Peyer's patch (tissue), 4 donors: ENCODE measurements around the gene CTR9. TPM values are rescaled to one million over a fixed set of nuclear protein-coding genes. Genes with fewer than 3 reads are reported as not detected.

Experiments used
- DNase-seq, 3 donors: peaks; one replicate each; pipeline ENCODE4 v3.0.0-alpha.2; 2017 to 2019
- H3K27ac ChIP-seq, 4 donors: fragments of 200-600 bp; sonication (generic); one replicate each; pipeline ENCODE4 v1.5.1; 2016 to 2019
- H3K27me3 ChIP-seq, 2 donors: fragments of 200-600 bp; sonication (generic); one replicate each; pipeline ENCODE4 v1.5.1; 2019
- H3K36me3 ChIP-seq, 3 donors: fragments of 200-600 bp; sonication (generic); one replicate each; pipeline ENCODE4 v1.5.1; 2016 to 2019
- H3K4me1 ChIP-seq, 4 donors: fragments of 200-600 bp; sonication (generic); one replicate each; pipeline ENCODE4 v1.5.1; 2016 to 2019
- H3K4me3 ChIP-seq, 4 donors: fragments of 200-600 bp; sonication (generic); 1 replicate in 3 of 4; 2 replicates in 1 of 4; pipeline ENCODE4 v1.5.1; 2016 to 2019; ENCODE audit warnings: mild to moderate bottlenecking in 1 of 4
- H3K9me3 ChIP-seq, 4 donors: fragments of 200-600 bp; sonication (generic); one replicate each; pipeline ENCODE4 v1.5.1; 2016 to 2019; ENCODE audit warnings: mild to moderate bottlenecking in 1 of 4
- CTCF ChIP-seq, 6 experiments: fragments of 450-650 bp in 4 of 6; fragments of 200-600 bp in 2 of 6; sonication (generic) in 1 of 6; IDR thresholded peaks; one replicate each; pipeline ENCODE4 v1.5.1; 2017 to 2019; ENCODE audit warnings: antibody characterized with exemption in 6 of 6, mild to moderate bottlenecking in 3 of 6, moderate library complexity in 1 of 6
- POLR2A ChIP-seq, 2 donors: fragments of 450-650 bp; IDR thresholded peaks; one replicate each; pipeline ENCODE4 v1.5.1; 2017; ENCODE audit warnings: antibody characterized with exemption in 2 of 2, mild to moderate bottlenecking in 2 of 2, moderate library complexity in 2 of 2
- total RNA-seq, 4 donors: library from RNA; depleted of rRNA; stranded (reverse); fragments of >200 nt; gene quantifications; one replicate each; pipeline ENCODE4 v1.1.0, GENCODE V29; 2016

Gene CTR9
- 10 to 100 TPM; 15.0 to 31.0 (median 22.4) TPM for total RNA-seq

GRCh38 chr11:10750838-10751580, at the start of gene CTR9:
TSS of gene CTR9 (plus strand) at chr11:10751246. CDS start at chr11:10751413, 167 bp downstream.
- H3K4me1 ChIP-seq, result peaks cover 0 to 13% (median 0%) of the 10 kb centered on the region in 4 donors
- H3K36me3 ChIP-seq, result peaks cover 0 to 31% (median 0%) of the 10 kb centered on the region in 3 donors
- H3K4me3 ChIP-seq, result peak within 1 kb of the TSS; percentile 62 to 85 (median 78)
- H3K27me3 ChIP-seq, result no peaks in the 10 kb centered on the region
- DNase-seq, result peak; percentile 91 to 97 (median 96)
- H3K27ac ChIP-seq, result peak within 1 kb of the TSS; percentile 82 to 96 (median 88)
- no peaks in the 10 kb centered on the region for H3K9me3 ChIP-seq
- TF ChIP-seq POLR2A (IDR thresholded peaks at IDR 0.05) (peak; percentile 94 to 96), CTCF (IDR thresholded peaks at IDR 0.05) (peak in 4 of 6 experiments; percentile 4 to 28 (median 14))

GRCh38 chr11:10701982-10702381, 49.1 kb upstream of the CTR9 start:
- Histone ChIP-seq H3K27me3 (no peaks in the 10 kb centered on the region), H3K27ac (no peak overlapping the region), H3K4me1 (no peaks in the 10 kb centered on the region), H3K9me3 (no peaks in the 10 kb centered on the region), H3K4me3 (no peak overlapping the region), H3K36me3 (no peaks in the 10 kb centered on the region)
- no peak for DNase-seq
- no peak for TF ChIP-seq POLR2A (IDR thresholded peaks at IDR 0.05)
- no peak for TF ChIP-seq CTCF (IDR thresholded peaks at IDR 0.05)

- no peak for TF ChIP-seq CTCF (IDR thresholded peaks at IDR 0.05)
- TF ChIP-seq POLR2A (IDR thresholded peaks at IDR 0.05), result no peak
- no peaks in the 10 kb centered on the region for H3K36me3 ChIP-seq
- no peak overlapping the region for H3K27ac ChIP-seq
- no peaks in the 10 kb centered on the region for H3K27me3 ChIP-seq
- no peaks in the 10 kb centered on the region for H3K4me1 ChIP-seq
- no peak overlapping the region for H3K4me3 ChIP-seq
- DNase-seq, result no peak
- no peaks in the 10 kb centered on the region for H3K9me3 ChIP-seq
Measured at GRCh38 chr11:10708131-10708530, 42.9 kb upstream of the CTR9 start.

GRCh38 chr11:10709299-10710086, 41.6 kb upstream of the CTR9 start:
- H3K27me3 ChIP-seq, result no peaks in the 10 kb centered on the region
- H3K27ac ChIP-seq, result no peak overlapping the region
- no peaks in the 10 kb centered on the region for H3K36me3 ChIP-seq
- TF ChIP-seq POLR2A (IDR thresholded peaks at IDR 0.05) (no peak), CTCF (IDR thresholded peaks at IDR 0.05) (no peak)
- H3K9me3 ChIP-seq, result no peaks in the 10 kb centered on the region
- DNase-seq, result no peak
- H3K4me1 ChIP-seq, result no peaks in the 10 kb centered on the region
- no peak overlapping the region for H3K4me3 ChIP-seq

- no peak for DNase-seq
- TF ChIP-seq POLR2A (IDR thresholded peaks at IDR 0.05) (no peak), CTCF (IDR thresholded peaks at IDR 0.05) (no peak)
Measured at GRCh38 chr11:10715571-10715970, 35.5 kb upstream of the CTR9 start.

More at GRCh38 chr11:10715571-10715970, 35.5 kb upstream of the CTR9 start:
- Histone ChIP-seq H3K36me3 (no peaks in the 10 kb centered on the region), H3K27ac (no peak overlapping the region), H3K9me3 (no peaks in the 10 kb centered on the region), H3K4me1 (no peaks in the 10 kb centered on the region), H3K4me3 (no peak overlapping the region), H3K27me3 (no peaks in the 10 kb centered on the region)
